GM23248 (cell line): ENCODE data around the gene GJA1.

Experiments
- EZH2 ChIP-seq: fragments of 200-600 bp; sonication (generic); IDR thresholded peaks from 2 replicates; pipeline ENCODE4 v1.6.1; 2018; ENCODE audit warnings: antibody characterized with exemption, mild to moderate bottlenecking; ENCODE audit not compliant: insufficient read depth, poor library complexity, severe bottlenecking
- EZH2phosphoT487 ChIP-seq: fragments of 200-600 bp; sonication (generic); IDR thresholded peaks from 2 replicates; pipeline ENCODE4 v1.6.1; 2018; ENCODE audit warnings: antibody characterized with exemption, moderate library complexity, mild to moderate bottlenecking, low read depth; ENCODE audit not compliant: insufficient read depth

DNA sequence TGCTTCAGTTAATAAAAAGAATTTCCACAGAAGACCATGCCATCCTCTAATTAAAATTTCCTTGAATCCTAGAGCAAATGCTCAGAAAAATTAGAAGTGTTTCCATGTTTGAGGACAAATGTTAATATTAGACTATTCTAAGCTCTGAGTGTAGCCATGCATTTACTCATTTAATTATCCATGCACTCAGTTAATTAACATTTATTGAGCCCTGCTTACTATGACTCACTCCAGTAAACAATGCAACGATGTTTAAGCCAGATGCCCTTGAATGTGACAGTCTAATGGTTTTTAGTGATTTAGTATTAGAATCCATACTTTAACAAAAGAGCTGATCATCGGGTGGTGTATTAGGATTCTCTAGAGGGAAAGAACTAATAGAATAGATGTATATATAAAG, 37.3 kb upstream of the GJA1 start:
- no peak for TF ChIP-seq EZH2
- no peak for TF ChIP-seq EZH2phosphoT487
